Activated naive CD8-positive, alpha-beta T cell treated with anti-CD3 and anti-CD28 coated beads for 36 hours (primary cell): ENCODE results near the gene WFS1. TPM values are rescaled to one million over a fixed set of nuclear protein-coding genes. Genes with fewer than 3 reads are reported as not detected.
A peak's percentile ranks its signal among the peaks of the same experiment; 100 is the strongest.

Source experiments
- DNase-seq: peaks from one replicate; pipeline ENCODE4 v3.0.0; 2021
- H3K27ac Mint-ChIP-seq: one replicate; pipeline ENCODE4 v1.8.0; 2022; ENCODE audit warnings: mild to moderate bottlenecking, moderate library complexity, mixed read lengths
- H3K27me3 Mint-ChIP-seq: one replicate; pipeline ENCODE4 v1.8.0; 2022; ENCODE audit warnings: mild to moderate bottlenecking, mixed read lengths
- H3K36me3 Mint-ChIP-seq: one replicate; pipeline ENCODE4 v1.8.0; 2021; ENCODE audit warnings: mild to moderate bottlenecking, mixed read lengths
- H3K4me1 Mint-ChIP-seq: one replicate; pipeline ENCODE4 v1.8.0; 2021; ENCODE audit warnings: mixed read lengths
- H3K4me3 Mint-ChIP-seq: one replicate; pipeline ENCODE4 v1.8.0; 2022; ENCODE audit warnings: mild to moderate bottlenecking, moderate library complexity, mixed read lengths
- H3K9me3 Mint-ChIP-seq: one replicate; pipeline ENCODE4 v1.8.0; 2022; ENCODE audit warnings: mixed read lengths
- total RNA-seq, 2 experiments: library from RNA; stranded (reverse); gene quantifications; one replicate each; pipeline ENCODE4 v1.2.3, GENCODE V29; 2021

The WFS1 gene
- total RNA-seq, 2 experiments from 2014 or later = 2.1 to 2.2 TPM

GRCh38 chr4:6324999-6325787 is 55.5 kb downstream of the WFS1 start:
- Mint-ChIP-seq H3K4me1 (no peaks in the 10 kb centered on the region), H3K27me3 (peaks cover 42% of the 10 kb centered on the region), H3K36me3 (no peaks in the 10 kb centered on the region), H3K9me3 (no peaks in the 10 kb centered on the region), H3K4me3 (no peak overlapping the region), H3K27ac (no peak overlapping the region)
- no peak for DNase-seq

- no peak overlapping the region for H3K4me3 Mint-ChIP-seq
- H3K9me3 Mint-ChIP-seq = no peaks in the 10 kb centered on the region
- no peak overlapping the region for H3K27ac Mint-ChIP-seq
- no peak for DNase-seq
- H3K4me1 Mint-ChIP-seq = no peaks in the 10 kb centered on the region
- H3K27me3 Mint-ChIP-seq = peaks cover 41% of the 10 kb centered on the region
- H3K36me3 Mint-ChIP-seq = no peaks in the 10 kb centered on the region
Measured at GRCh38 chr4:6325788-6326290, 56.2 kb downstream of the WFS1 start.

- Mint-ChIP-seq H3K4me1 (no peaks in the 10 kb centered on the region), H3K27me3 (peaks cover 41% of the 10 kb centered on the region), H3K4me3 (no peak overlapping the region), H3K36me3 (no peaks in the 10 kb centered on the region), H3K9me3 (no peaks in the 10 kb centered on the region), H3K27ac (no peak overlapping the region)
- DNase-seq = no peak
Measured at GRCh38 chr4:6326312-6327060, 56.8 kb downstream of the WFS1 start.

- peak; percentile 76 for DNase-seq
- Mint-ChIP-seq H3K4me1 (no peaks in the 10 kb centered on the region), H3K36me3 (no peaks in the 10 kb centered on the region), H3K9me3 (no peaks in the 10 kb centered on the region), H3K4me3 (no peak overlapping the region), H3K27ac (no peak overlapping the region), H3K27me3 (peaks cover 44% of the 10 kb centered on the region)
Measured at GRCh38 chr4:6327220-6327917, 57.7 kb downstream of the WFS1 start.

- H3K9me3 Mint-ChIP-seq = no peaks in the 10 kb centered on the region
- H3K4me1 Mint-ChIP-seq = no peaks in the 10 kb centered on the region
- no peak for DNase-seq
- peaks cover 49% of the 10 kb centered on the region for H3K27me3 Mint-ChIP-seq
- no peaks in the 10 kb centered on the region for H3K36me3 Mint-ChIP-seq
- H3K27ac Mint-ChIP-seq = no peak overlapping the region
- no peak overlapping the region for H3K4me3 Mint-ChIP-seq
Measured at GRCh38 chr4:6328526-6328925, 58.9 kb downstream of the WFS1 start.

- no peaks in the 10 kb centered on the region for H3K4me1 Mint-ChIP-seq
- no peak overlapping the region for H3K4me3 Mint-ChIP-seq
- no peak overlapping the region for H3K27ac Mint-ChIP-seq
- H3K36me3 Mint-ChIP-seq = no peaks in the 10 kb centered on the region
- H3K27me3 Mint-ChIP-seq = peaks cover 48% of the 10 kb centered on the region
- H3K9me3 Mint-ChIP-seq = no peaks in the 10 kb centered on the region
- DNase-seq = no peak
Measured at GRCh38 chr4:6329478-6330383, 60.1 kb downstream of the WFS1 start.

GRCh38 chr4:6330384-6330767 is 60.7 kb downstream of the WFS1 start:
- Mint-ChIP-seq H3K36me3 (no peaks in the 10 kb centered on the region), H3K27me3 (peaks cover 51% of the 10 kb centered on the region), H3K4me1 (no peaks in the 10 kb centered on the region), H3K27ac (no peak overlapping the region), H3K9me3 (no peaks in the 10 kb centered on the region), H3K4me3 (no peak overlapping the region)
- DNase-seq = no peak

GRCh38 chr4:6331018-6331417 is 61.4 kb downstream of the WFS1 start:
- Mint-ChIP-seq H3K27ac (no peak overlapping the region), H3K27me3 (peaks cover 51% of the 10 kb centered on the region), H3K4me1 (no peaks in the 10 kb centered on the region), H3K9me3 (no peaks in the 10 kb centered on the region), H3K36me3 (no peaks in the 10 kb centered on the region), H3K4me3 (no peak overlapping the region)
- no peak for DNase-seq

GRCh38 chr4:6331468-6331867 is 61.8 kb downstream of the WFS1 start:
- Mint-ChIP-seq H3K4me1 (no peaks in the 10 kb centered on the region), H3K27ac (no peak overlapping the region), H3K36me3 (no peaks in the 10 kb centered on the region), H3K4me3 (no peak overlapping the region), H3K27me3 (peaks cover 50% of the 10 kb centered on the region), H3K9me3 (no peaks in the 10 kb centered on the region)
- no peak for DNase-seq

GRCh38 chr4:6332042-6332668 is 62.5 kb downstream of the WFS1 start:
- Mint-ChIP-seq H3K4me1 (no peaks in the 10 kb centered on the region), H3K4me3 (no peak overlapping the region), H3K36me3 (no peaks in the 10 kb centered on the region), H3K27me3 (peaks cover 55% of the 10 kb centered on the region), H3K27ac (no peak overlapping the region), H3K9me3 (no peaks in the 10 kb centered on the region)
- no peak for DNase-seq

GRCh38 chr4:6332669-6333050 is 63.0 kb downstream of the WFS1 start:
- no peak for DNase-seq
- no peaks in the 10 kb centered on the region for H3K36me3 Mint-ChIP-seq
- H3K4me1 Mint-ChIP-seq = no peaks in the 10 kb centered on the region
- no peak overlapping the region for H3K4me3 Mint-ChIP-seq
- H3K27me3 Mint-ChIP-seq = peaks cover 58% of the 10 kb centered on the region
- H3K27ac Mint-ChIP-seq = no peak overlapping the region
- H3K9me3 Mint-ChIP-seq = no peaks in the 10 kb centered on the region

GRCh38 chr4:6333301-6334202 is 63.9 kb downstream of the WFS1 start:
- Mint-ChIP-seq H3K27ac (no peak overlapping the region), H3K36me3 (no peaks in the 10 kb centered on the region), H3K4me1 (peaks cover 4% of the 10 kb centered on the region), H3K27me3 (peaks cover 58% of the 10 kb centered on the region), H3K4me3 (no peak overlapping the region), H3K9me3 (no peaks in the 10 kb centered on the region)
- DNase-seq = no peak

GRCh38 chr4:6334203-6334887 is 64.7 kb downstream of the WFS1 start:
- H3K4me1 Mint-ChIP-seq = peaks cover 4% of the 10 kb centered on the region

More at GRCh38 chr4:6334203-6334887, 64.7 kb downstream of the WFS1 start:
- DNase-seq = no peak
- Mint-ChIP-seq H3K36me3 (no peaks in the 10 kb centered on the region), H3K9me3 (no peaks in the 10 kb centered on the region), H3K27ac (no peak overlapping the region), H3K27me3 (peaks cover 60% of the 10 kb centered on the region), H3K4me3 (no peak overlapping the region)
